ENCODE results near the gene KNDC1.
"Not testable (repeated sequence)": the region's sequence is repeated elsewhere in the genome, so short reads cannot be mapped to it uniquely, and the experiment has no call there.

Gene KNDC1

DNA sequence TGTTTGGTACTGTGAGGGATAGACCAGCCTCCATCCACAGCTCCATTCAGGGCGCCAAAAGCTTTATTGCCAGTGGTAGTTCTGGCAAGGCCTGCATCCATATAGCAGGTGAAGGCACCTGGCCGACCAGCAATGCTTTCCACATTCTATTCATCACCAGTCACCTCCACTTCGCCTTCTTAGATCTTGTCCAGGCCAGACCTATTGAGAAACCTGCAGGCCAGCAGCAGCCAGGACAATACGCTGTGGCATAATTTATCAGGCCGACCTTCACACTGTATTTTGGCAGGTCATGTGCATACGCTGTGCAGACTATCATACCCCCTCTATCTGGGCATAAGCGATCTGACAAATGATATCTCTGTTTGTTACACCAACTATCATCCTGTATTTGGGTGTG is 15.2 kb upstream of the KNDC1 start:
- Histone ChIP-seq H3K27me3 (ENCODE audit: low read depth, low read length) (no peaks in the 10 kb centered on the region), H3K4me1 (ENCODE audit: control insufficient read depth in 1 of 2, insufficient read depth in 2 of 2, low read length in 2 of 2) (peaks cover 0 to 4% of the 10 kb centered on the region in 2 donors), H3K27ac (ENCODE audit: low read length) (no peak overlapping the region), H3K9me3 (ENCODE audit: control insufficient read depth in 1 of 2, low read length in 2 of 2) (peaks cover 0 to 8% of the 10 kb centered on the region in 2 donors), H3K36me3 (ENCODE audit: control insufficient read depth in 1 of 2, insufficient read depth in 2 of 2, low read length in 2 of 2) (no peaks in the 10 kb centered on the region), H3K4me3 (ENCODE audit: low read depth in 1 of 2, low read length in 2 of 2) (no peak overlapping the region)

DNA sequence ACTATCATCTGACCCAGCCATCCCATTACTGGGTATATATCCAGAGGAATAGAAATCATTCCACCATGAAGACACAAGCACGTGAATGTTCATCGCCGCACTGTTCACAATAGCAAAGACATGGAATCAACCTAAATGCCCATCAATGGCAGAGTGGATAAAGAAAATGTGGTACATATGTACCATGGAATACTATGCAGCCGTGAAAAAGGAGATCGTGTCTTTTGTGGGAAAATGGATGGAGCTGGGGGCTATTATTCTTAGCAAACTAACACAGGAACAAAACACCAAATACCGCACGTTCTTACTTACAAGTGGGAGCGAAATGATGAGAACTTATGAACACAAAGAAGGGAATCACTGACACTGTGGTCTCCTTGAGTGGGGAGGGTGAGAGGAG is 9.8 kb upstream of the KNDC1 start:
- Histone ChIP-seq H3K9me3 (ENCODE audit: control insufficient read depth in 1 of 2, low read length in 2 of 2) (peaks cover 0 to 8% of the 10 kb centered on the region in 2 donors), H3K4me1 (ENCODE audit: control insufficient read depth in 1 of 2, insufficient read depth in 2 of 2, low read length in 2 of 2) (no peaks in the 10 kb centered on the region), H3K27me3 (ENCODE audit: low read depth, low read length) (no peaks in the 10 kb centered on the region), H3K27ac (ENCODE audit: low read length) (no peak overlapping the region), H3K36me3 (ENCODE audit: control insufficient read depth in 1 of 2, insufficient read depth in 2 of 2, low read length in 2 of 2) (no peaks in the 10 kb centered on the region), H3K4me3 (ENCODE audit: low read depth in 1 of 2, low read length in 2 of 2) (no peak overlapping the region)

DNA sequence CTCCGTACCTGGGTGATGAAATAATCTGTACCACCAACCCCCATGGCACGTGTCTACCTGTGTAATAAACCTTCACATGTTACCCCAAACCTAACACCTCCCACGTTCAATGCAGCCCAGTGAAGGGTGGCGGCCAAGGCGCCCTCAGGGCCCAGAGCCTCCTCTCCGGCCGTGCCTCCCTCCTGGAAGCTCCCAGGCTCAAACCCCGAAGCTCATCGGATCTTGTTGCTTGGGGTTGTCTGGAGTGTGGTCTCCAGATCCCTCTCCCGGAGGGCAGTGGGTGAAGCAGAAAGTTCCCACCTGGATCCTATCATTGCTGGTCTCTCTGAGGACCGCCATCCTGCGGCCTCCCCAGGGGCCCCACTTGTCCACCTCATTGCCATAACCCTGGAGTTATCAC is 9.4 kb upstream of the KNDC1 start:
- H3K9me3 ChIP-seq (ENCODE audit: control insufficient read depth in 1 of 2, low read length in 2 of 2): peaks cover 0 to 8% of the 10 kb centered on the region in 2 donors
- H3K27me3 ChIP-seq (ENCODE audit: low read depth, low read length): no peaks in the 10 kb centered on the region
- H3K4me1 ChIP-seq (ENCODE audit: control insufficient read depth in 1 of 2, insufficient read depth in 2 of 2, low read length in 2 of 2): no peaks in the 10 kb centered on the region
- no peak overlapping the region for H3K27ac ChIP-seq (ENCODE audit: low read length)
- H3K36me3 ChIP-seq (ENCODE audit: control insufficient read depth in 1 of 2, insufficient read depth in 2 of 2, low read length in 2 of 2): no peaks in the 10 kb centered on the region
- H3K4me3 ChIP-seq (ENCODE audit: low read depth in 1 of 2, low read length in 2 of 2): no peak overlapping the region

DNA sequence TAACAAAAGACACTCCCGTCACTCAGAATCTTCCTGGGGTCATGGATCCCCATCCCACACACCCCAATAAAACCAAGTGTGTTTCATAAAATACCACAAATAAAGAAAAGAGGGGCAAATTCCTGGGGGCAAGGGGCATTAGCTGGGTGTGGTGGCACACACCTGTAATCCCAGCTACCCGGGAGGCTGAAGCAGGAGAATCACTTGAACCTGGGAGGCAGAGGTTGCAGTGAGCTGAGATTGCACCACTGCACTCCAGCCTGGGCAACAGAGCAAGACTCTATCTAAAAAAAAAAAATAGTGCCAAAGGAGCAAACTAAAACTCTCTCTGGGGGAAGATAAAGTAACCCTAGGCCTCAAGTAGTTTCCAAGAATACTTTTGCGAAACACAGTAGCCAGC is 8.9 kb upstream of the KNDC1 start:
- not testable (repeated sequence) for H3K4me1 ChIP-seq (ENCODE audit: control insufficient read depth in 1 of 2, insufficient read depth in 2 of 2, low read length in 2 of 2); H3K27me3 ChIP-seq (ENCODE audit: low read depth, low read length); H3K4me3 ChIP-seq (ENCODE audit: low read depth in 1 of 2, low read length in 2 of 2); H3K9me3 ChIP-seq (ENCODE audit: control insufficient read depth in 1 of 2, low read length in 2 of 2); H3K27ac ChIP-seq (ENCODE audit: low read length); H3K36me3 ChIP-seq (ENCODE audit: control insufficient read depth in 1 of 2, insufficient read depth in 2 of 2, low read length in 2 of 2)

DNA sequence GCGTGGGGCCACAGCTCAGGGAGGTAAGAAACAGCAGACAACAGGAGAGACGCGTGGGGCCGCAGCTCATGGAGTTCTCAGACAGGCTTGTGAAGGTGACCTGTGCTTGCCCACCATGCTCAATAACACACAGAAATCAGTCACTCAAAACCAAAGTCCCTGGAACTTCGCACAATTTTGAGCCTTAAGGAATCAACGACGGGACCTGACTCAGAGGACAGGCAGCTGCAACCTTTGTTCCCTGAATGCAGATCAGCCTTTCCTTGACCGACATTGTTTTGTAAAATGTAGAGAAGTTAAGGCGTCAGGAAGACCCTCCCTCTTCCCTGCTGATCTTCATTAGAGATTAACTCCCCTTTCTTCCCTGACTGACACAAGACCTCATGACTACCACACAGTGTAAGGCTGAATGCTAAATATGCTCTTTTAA is 8.5 kb upstream of the KNDC1 start:
- Histone ChIP-seq H3K4me1 (ENCODE audit: control insufficient read depth in 1 of 2, insufficient read depth in 2 of 2, low read length in 2 of 2) (no peaks in the 10 kb centered on the region), H3K4me3 (ENCODE audit: low read depth in 1 of 2, low read length in 2 of 2) (no peak overlapping the region), H3K27ac (ENCODE audit: low read length) (no peak overlapping the region), H3K27me3 (ENCODE audit: low read depth, low read length) (no peaks in the 10 kb centered on the region), H3K36me3 (ENCODE audit: control insufficient read depth in 1 of 2, insufficient read depth in 2 of 2, low read length in 2 of 2) (no peaks in the 10 kb centered on the region), H3K9me3 (ENCODE audit: control insufficient read depth in 1 of 2, low read length in 2 of 2) (peaks cover 0 to 8% of the 10 kb centered on the region in 2 donors)

DNA sequence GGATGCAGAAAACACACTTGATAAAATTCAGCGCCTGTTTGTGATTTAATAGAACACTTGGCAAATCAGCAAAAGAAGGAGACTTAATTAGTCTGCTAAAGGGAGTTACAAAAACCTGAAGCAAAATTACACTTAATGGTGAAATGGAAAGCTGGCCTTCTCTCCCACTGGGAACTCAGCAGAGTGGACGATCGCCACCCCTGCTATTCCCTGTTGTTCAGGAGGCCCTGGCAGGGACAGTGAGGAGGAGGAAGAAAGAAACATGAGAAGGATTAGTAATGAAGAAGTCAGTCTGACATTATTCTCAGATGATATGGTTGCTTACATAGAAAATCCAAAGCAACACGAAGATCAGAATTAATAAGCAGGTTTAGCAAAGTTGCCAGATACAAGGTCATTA is 5.6 kb upstream of the KNDC1 start:
- Histone ChIP-seq H3K36me3 (ENCODE audit: control insufficient read depth in 1 of 2, insufficient read depth in 2 of 2, low read length in 2 of 2) (no peaks in the 10 kb centered on the region), H3K9me3 (ENCODE audit: control insufficient read depth in 1 of 2, low read length in 2 of 2) (no peaks in the 10 kb centered on the region), H3K27me3 (ENCODE audit: low read depth, low read length) (no peaks in the 10 kb centered on the region), H3K27ac (ENCODE audit: low read length) (no peak overlapping the region), H3K4me1 (ENCODE audit: control insufficient read depth in 1 of 2, insufficient read depth in 2 of 2, low read length in 2 of 2) (no peaks in the 10 kb centered on the region), H3K4me3 (ENCODE audit: low read depth in 1 of 2, low read length in 2 of 2) (no peak overlapping the region)

DNA sequence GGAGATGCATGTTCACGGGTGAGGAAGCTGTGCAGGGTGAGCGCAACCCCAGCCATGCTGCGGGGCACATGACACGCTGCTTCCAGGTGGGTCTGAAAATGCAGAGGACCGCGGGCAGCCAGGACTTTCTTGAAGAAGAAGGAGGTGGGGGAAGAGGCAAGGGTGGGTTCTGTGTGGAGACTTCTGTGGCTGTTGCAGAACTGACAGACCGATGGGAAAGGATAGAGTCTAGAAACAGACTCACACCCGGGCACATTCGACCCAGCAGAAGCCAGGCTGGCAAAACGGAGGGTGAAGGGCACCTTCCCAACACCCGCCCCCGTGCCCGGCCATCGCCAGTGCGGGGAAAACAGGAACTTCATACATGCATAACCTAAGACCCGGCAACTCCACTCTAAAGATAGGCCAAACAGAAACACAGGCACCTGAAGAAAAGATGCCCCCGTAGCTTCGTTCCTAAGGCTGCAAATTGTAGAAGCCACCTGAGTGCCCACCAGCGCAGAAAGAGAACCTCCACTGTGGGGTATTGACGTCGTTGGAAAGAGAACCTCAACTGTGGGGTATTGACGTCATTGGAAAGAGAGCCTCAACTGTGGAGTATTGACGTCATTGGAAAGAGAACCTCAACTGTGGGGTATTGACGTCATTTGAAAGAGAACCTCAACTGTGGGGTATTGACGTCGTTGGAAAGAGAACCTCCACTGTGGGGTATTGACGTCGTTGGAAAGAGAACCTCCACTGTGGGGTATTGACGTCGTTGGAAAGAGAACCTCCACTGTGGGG is 4.8 kb upstream of the KNDC1 start:
- Histone ChIP-seq H3K27me3 (ENCODE audit: low read depth, low read length) (no peaks in the 10 kb centered on the region), H3K4me3 (ENCODE audit: low read depth in 1 of 2, low read length in 2 of 2) (no peak overlapping the region), H3K36me3 (ENCODE audit: control insufficient read depth in 1 of 2, insufficient read depth in 2 of 2, low read length in 2 of 2) (no peaks in the 10 kb centered on the region), H3K4me1 (ENCODE audit: control insufficient read depth in 1 of 2, insufficient read depth in 2 of 2, low read length in 2 of 2) (no peaks in the 10 kb centered on the region), H3K27ac (ENCODE audit: low read length) (no peak overlapping the region), H3K9me3 (ENCODE audit: control insufficient read depth in 1 of 2, low read length in 2 of 2) (no peaks in the 10 kb centered on the region)

DNA sequence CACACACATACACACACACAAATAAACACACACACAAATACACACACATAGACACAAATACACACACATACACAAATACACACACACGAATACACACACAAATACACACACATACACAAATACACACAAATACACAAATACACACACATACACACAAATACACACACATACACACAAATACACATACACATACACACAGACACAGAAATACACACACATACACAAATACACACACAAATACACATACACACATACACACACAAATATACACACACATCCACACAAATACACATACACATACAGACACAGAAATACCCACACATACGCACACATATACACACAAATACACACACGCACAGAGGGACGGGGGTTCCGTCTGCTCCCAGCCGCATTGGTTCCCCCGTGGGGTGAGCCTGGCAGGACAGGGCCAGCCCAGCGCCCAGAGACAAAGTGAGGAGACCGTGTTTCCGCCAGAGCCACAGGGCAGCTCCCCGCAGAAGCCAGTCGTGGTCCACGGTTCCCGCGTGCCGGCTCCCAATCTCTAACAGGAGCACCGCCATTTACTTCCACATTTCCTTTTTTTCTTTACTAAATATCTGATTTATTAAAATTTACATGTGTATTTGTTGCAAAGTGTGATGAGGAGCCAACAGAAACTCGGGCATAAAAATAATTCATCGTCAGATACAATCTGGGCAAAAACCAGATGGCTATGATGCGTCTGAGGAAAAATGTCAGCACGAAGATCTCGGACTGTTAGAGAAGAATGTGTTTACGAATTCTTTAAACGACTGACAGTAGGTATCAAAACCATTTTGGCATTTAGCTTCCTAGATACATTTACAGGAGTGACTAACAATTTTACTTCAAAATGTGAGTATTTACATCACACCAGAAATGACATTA is 3.1 kb upstream of the KNDC1 start:
- Histone ChIP-seq H3K4me3 (ENCODE audit: low read depth in 1 of 2, low read length in 2 of 2) (no peak overlapping the region), H3K9me3 (ENCODE audit: control insufficient read depth in 1 of 2, low read length in 2 of 2) (no peaks in the 10 kb centered on the region), H3K4me1 (ENCODE audit: control insufficient read depth in 1 of 2, insufficient read depth in 2 of 2, low read length in 2 of 2) (peaks cover 0 to 16% of the 10 kb centered on the region in 2 donors), H3K27ac (ENCODE audit: low read length) (no peak overlapping the region), H3K27me3 (ENCODE audit: low read depth, low read length) (peaks cover 8% of the 10 kb centered on the region), H3K36me3 (ENCODE audit: control insufficient read depth in 1 of 2, insufficient read depth in 2 of 2, low read length in 2 of 2) (no peaks in the 10 kb centered on the region)

DNA sequence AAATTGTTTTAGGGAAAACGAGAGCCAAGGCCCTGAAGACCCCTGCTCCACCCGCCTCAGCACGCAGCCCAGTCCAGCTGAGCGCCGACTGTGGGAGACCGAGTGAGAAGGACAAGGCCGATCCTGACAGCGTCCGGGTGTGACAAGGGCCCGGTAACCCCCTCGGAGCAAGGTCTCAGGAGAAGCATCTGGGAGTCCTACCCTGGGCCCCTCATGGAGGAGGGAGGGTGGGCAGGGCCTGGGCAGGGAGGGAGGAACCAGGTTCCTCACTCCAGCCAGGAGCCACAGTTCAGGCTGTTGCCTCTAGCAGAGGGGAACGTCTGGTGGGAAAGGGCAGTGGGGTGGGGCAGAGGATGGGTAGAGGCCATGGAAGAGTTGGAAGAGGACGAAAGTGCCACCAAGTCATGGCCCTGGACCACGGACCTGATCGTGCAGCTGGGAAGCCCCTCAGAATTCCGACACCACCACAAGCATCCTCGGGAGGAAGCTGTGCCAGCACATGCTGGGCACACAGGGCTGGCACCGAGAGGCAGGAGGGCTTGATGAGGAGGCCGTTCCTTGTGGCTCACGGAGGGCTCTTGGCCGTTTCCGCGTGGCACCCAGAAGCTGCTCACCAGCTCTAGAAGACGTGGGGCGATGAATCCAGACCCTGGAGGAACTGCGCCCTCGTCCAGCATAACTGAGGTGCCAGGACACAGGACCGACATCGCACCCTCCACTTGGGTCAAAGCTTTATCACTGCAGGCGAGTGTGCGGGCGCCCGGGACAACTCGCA is 2.2 kb upstream of the KNDC1 start:
- H3K4me1 ChIP-seq (ENCODE audit: control insufficient read depth in 1 of 2, insufficient read depth in 2 of 2, low read length in 2 of 2): peaks cover 0 to 17% of the 10 kb centered on the region in 2 donors
- H3K4me3 ChIP-seq (ENCODE audit: low read depth in 1 of 2, low read length in 2 of 2): no peak overlapping the region
- peaks cover 13% of the 10 kb centered on the region for H3K27me3 ChIP-seq (ENCODE audit: low read depth, low read length)

DNA sequence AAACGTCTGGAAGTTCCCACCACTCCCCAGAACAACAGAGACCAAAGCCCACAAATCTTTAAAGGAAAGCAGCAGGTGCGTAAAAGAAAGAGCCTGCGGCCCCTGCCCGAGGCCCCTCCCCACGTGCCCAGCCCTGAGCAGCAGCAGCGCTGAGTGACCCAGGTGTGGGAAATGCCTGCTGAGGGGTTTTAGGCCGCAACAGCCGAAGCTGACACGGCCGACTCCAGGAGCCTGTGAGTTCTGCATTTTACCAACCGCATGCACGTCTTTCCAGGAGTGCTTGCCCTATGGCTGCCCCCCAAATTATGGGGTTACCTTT is 1.6 kb upstream of the KNDC1 start:
- no peaks in the 10 kb centered on the region for H3K9me3 ChIP-seq (ENCODE audit: control insufficient read depth in 1 of 2, low read length in 2 of 2)
- peaks cover 13% of the 10 kb centered on the region for H3K27me3 ChIP-seq (ENCODE audit: low read depth, low read length)
- H3K36me3 ChIP-seq (ENCODE audit: control insufficient read depth in 1 of 2, insufficient read depth in 2 of 2, low read length in 2 of 2): no peaks in the 10 kb centered on the region
- no peak overlapping the region for H3K4me3 ChIP-seq (ENCODE audit: low read depth in 1 of 2, low read length in 2 of 2)
- no peak overlapping the region for H3K27ac ChIP-seq (ENCODE audit: low read length)
- peaks cover 0 to 17% of the 10 kb centered on the region in 2 donors for H3K4me1 ChIP-seq (ENCODE audit: control insufficient read depth in 1 of 2, insufficient read depth in 2 of 2, low read length in 2 of 2)

More for the DNA sequence above, 2.2 kb upstream of the KNDC1 start:
- H3K36me3 ChIP-seq (ENCODE audit: control insufficient read depth in 1 of 2, insufficient read depth in 2 of 2, low read length in 2 of 2): no peaks in the 10 kb centered on the region
- no peak overlapping the region for H3K27ac ChIP-seq (ENCODE audit: low read length)
- H3K9me3 ChIP-seq (ENCODE audit: control insufficient read depth in 1 of 2, low read length in 2 of 2): no peaks in the 10 kb centered on the region

All from muscle layer of duodenum (tissue), 2 donors.